Large intestine (tissue), 3 donors: Measurements from ENCODE around the gene TUBB6. TPM values are rescaled to one million over a fixed set of nuclear protein-coding genes. Genes with fewer than 3 reads are reported as not detected.

Experiments used
- DNase-seq, 2 donors: peaks; one replicate each; pipeline versions ENCODE4 v3.0.0 to v3.0.0-alpha.2; 2013
- H3K27ac ChIP-seq: one replicate; pipeline ENCODE4 v1.5.1; 2013; ENCODE audit warnings: low read length
- H3K27me3 ChIP-seq: 2 replicates; pipeline ENCODE4 v1.6.1; 2013; ENCODE audit warnings: low read length; ENCODE audit not compliant: control insufficient read depth, insufficient read depth
- H3K36me3 ChIP-seq: 2 replicates; pipeline ENCODE4 v1.6.1; 2013; ENCODE audit warnings: low read length; ENCODE audit not compliant: control insufficient read depth, insufficient read depth
- H3K4me1 ChIP-seq: one replicate; pipeline ENCODE4 v1.6.1; 2013; ENCODE audit warnings: low read length; ENCODE audit not compliant: control insufficient read depth, insufficient read depth
- H3K4me3 ChIP-seq: one replicate; pipeline ENCODE4 v1.5.1; 2013; ENCODE audit warnings: low read length
- H3K9me3 ChIP-seq: one replicate; pipeline ENCODE4 v1.6.1; 2013; ENCODE audit warnings: mild to moderate bottlenecking, low read depth, low read length, moderate library complexity; ENCODE audit not compliant: control insufficient read depth
- WGBS: methylation state at CpG from one replicate; pipeline ENCODE4 v1.1.5; 2013; ENCODE audit warnings: low lambda C conversion rate; ENCODE audit not compliant: insufficient coverage; 5-methylcytosine and 5-hydroxymethylcytosine counted together
- polyA plus RNA-seq: library from polyadenylated mRNA; unstranded; fragments of 120-200 nt; gene quantifications from one replicate; pipeline ENCODE4 v1.2.1, GENCODE V29; 2013

TUBB6 gene
- polyA plus RNA-seq, 1 donor, result 64.4 TPM

DNA sequence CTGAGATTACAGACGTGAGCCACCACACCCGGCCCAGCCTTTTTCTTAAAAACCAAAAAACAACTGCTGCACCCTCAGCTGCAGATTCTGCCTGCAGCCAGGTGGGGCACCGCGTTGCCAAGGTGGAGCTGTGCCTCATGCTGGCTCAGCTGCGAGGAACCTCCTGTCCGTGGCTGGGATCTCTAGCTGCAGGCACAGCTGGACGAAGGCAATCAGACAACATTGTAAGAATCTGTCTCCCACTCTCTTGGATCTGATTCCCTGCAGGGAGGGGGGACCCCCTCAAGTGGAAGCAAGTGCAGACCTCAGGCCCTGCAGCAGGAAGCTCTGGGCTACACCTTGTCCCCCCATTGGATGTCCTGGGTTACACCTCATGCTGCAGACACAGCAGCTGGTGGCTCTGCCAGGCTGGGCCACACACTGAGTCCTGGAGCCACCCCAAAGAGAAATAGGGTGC lies 29.8 kb upstream of the TUBB6 start:
- H3K4me1 ChIP-seq, result peaks cover 12% of the 10 kb centered on the region
- no peaks in the 10 kb centered on the region for H3K9me3 ChIP-seq
- no peaks in the 10 kb centered on the region for H3K36me3 ChIP-seq
- no CpG with 5 or more reads among the region's 7 CpGs for WGBS
- peak overlapping the region; percentile 92 for H3K27ac ChIP-seq
- no peak for DNase-seq
- peak overlapping the region; percentile 20 for H3K4me3 ChIP-seq
- peaks cover 3% of the 10 kb centered on the region for H3K27me3 ChIP-seq

GRCh38 chr18:12278741-12279682 lies 29.0 kb upstream of the TUBB6 start:
- peak overlapping the region; percentile 20 for H3K4me3 ChIP-seq
- DNase-seq, result peak; percentile 41 to 65

GRCh38 chr18:12279781-12280531 lies 28.1 kb upstream of the TUBB6 start:
- Histone ChIP-seq H3K27me3 (peaks cover 6% of the 10 kb centered on the region), H3K4me1 (peaks cover 12% of the 10 kb centered on the region), H3K9me3 (no peaks in the 10 kb centered on the region), H3K36me3 (no peaks in the 10 kb centered on the region), H3K27ac (peak overlapping the region; percentile 92), H3K4me3 (no peak overlapping the region)
- WGBS, result 100% methylated on average over 1 of the region's 16 CpGs
- DNase-seq, result no peak

More at GRCh38 chr18:12278741-12279682, 29.0 kb upstream of the TUBB6 start:
- H3K36me3 ChIP-seq, result no peaks in the 10 kb centered on the region
- H3K27ac ChIP-seq, result peak overlapping the region; percentile 92
- no peaks in the 10 kb centered on the region for H3K9me3 ChIP-seq
- peaks cover 3% of the 10 kb centered on the region for H3K27me3 ChIP-seq
- peaks cover 12% of the 10 kb centered on the region for H3K4me1 ChIP-seq
- no CpG with 5 or more reads among the region's 30 CpGs for whole genome bisulfite sequencing

- H3K27me3 ChIP-seq, result peaks cover 15% of the 10 kb centered on the region
- no peak overlapping the region for H3K4me3 ChIP-seq
- H3K27ac ChIP-seq, result no peak overlapping the region
- no peak for DNase-seq
- no peaks in the 10 kb centered on the region for H3K9me3 ChIP-seq
- peaks cover 12% of the 10 kb centered on the region for H3K4me1 ChIP-seq
- WGBS, result no CpG with 5 or more reads among the region's 1 CpG
- H3K36me3 ChIP-seq, result no peaks in the 10 kb centered on the region
Observed at GRCh38 chr18:12281861-12282260, 26.2 kb upstream of the TUBB6 start.

GRCh38 chr18:12282442-12283039 lies 25.5 kb upstream of the TUBB6 start:
- Histone ChIP-seq H3K27me3 (peaks cover 22% of the 10 kb centered on the region), H3K27ac (no peak overlapping the region), H3K4me1 (peaks cover 12% of the 10 kb centered on the region), H3K36me3 (no peaks in the 10 kb centered on the region), H3K4me3 (no peak overlapping the region), H3K9me3 (peaks cover 3% of the 10 kb centered on the region)
- no peak for DNase-seq
- WGBS, result no CpG with 5 or more reads among the region's 9 CpGs

- DNase-seq, result no peak
- WGBS, result no CpG with 5 or more reads among the region's 6 CpGs
- Histone ChIP-seq H3K27me3 (peaks cover 29% of the 10 kb centered on the region), H3K4me3 (no peak overlapping the region), H3K27ac (no peak overlapping the region), H3K4me1 (peaks cover 14% of the 10 kb centered on the region), H3K36me3 (no peaks in the 10 kb centered on the region), H3K9me3 (peaks cover 5% of the 10 kb centered on the region)
Observed at GRCh38 chr18:12283256-12283655, 24.8 kb upstream of the TUBB6 start.

- Histone ChIP-seq H3K36me3 (no peaks in the 10 kb centered on the region), H3K27me3 (peaks cover 33% of the 10 kb centered on the region), H3K4me1 (peaks cover 12% of the 10 kb centered on the region), H3K4me3 (no peak overlapping the region), H3K27ac (no peak overlapping the region), H3K9me3 (peaks cover 5% of the 10 kb centered on the region)
- DNase-seq, result no peak
- no CpG with 5 or more reads among the region's 1 CpG for WGBS
Observed at GRCh38 chr18:12283666-12284065, 24.4 kb upstream of the TUBB6 start.

DNA sequence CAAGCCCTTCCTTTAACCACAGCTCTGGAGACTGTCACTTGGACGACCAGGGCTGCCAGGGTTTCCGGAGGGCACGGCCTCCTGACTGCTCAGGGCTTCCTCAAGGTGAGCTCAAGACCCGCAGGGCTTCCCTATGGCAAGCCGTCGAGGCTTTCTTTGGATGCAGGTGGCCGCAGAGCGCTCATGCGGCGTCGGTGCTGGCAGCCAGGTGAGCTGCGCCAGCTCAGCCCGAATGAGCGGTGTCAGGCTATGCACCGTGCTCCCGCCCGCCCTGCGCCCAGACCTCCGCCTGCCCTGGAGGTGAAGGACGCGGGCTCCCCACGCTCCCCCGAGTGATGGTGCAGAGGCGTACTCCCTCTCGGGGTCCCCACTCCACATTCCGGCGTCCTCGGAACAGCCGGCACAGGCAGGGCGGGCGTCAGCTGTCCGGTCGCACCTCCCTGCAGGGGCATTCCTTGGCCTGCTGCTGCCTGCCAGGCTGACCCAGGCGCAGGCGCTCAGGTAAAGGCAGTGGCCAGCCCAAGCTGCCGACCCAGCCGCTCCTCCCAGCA lies 20.8 kb upstream of the TUBB6 start:
- peak in 1 of 2 donors; percentile 25 for DNase-seq
- no peak overlapping the region for H3K27ac ChIP-seq
- H3K27me3 ChIP-seq, result peaks cover 48% of the 10 kb centered on the region
- H3K4me3 ChIP-seq, result peak overlapping the region; percentile 43
- no CpG with 5 or more reads among the region's 37 CpGs for WGBS
- H3K9me3 ChIP-seq, result peaks cover 5% of the 10 kb centered on the region
- H3K36me3 ChIP-seq, result no peaks in the 10 kb centered on the region
- peaks cover 7% of the 10 kb centered on the region for H3K4me1 ChIP-seq

DNA sequence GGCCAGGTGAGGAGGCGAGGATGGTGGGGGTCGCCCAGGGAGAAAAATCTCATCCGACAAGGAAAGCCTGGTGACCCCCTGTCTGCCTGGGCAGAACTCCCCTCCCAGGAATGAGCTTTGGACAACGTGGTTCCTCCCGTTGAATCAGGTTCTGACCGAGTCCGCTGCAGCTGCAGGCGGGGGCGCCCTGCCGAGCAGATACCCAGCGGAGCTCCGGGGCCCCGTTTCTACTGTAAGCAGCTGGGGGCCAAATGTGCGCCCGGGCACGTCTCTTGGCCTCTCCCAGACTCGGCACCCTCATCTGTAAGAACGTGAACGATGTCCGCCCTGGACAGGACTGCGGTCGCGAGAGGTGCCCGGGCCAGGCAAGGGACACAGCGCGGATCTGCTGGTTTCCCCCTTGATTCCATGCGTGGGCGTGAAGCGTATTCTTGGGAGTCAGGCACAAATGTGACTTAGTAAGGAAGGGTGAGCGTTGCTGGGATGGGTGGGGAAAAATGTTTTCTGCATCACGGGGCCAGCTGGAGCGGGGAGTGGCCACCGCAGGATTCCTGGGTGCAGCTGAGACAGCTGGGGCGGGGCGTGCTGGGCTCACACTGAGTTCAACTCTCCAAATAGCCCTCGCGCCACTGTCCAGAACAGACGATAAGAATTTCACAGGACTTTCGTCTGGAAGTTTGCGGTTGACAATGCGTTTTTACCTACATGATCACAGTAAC lies 20.2 kb upstream of the TUBB6 start:
- DNase-seq, result peak; percentile 42 to 66
- Histone ChIP-seq H3K9me3 (peaks cover 5% of the 10 kb centered on the region), H3K36me3 (no peaks in the 10 kb centered on the region), H3K4me1 (peaks cover 7% of the 10 kb centered on the region), H3K27me3 (peaks cover 46% of the 10 kb centered on the region), H3K4me3 (peak overlapping the region; percentile 43), H3K27ac (no peak overlapping the region)
- WGBS, result no CpG with 5 or more reads among the region's 41 CpGs
